DND-41 (cell line): ENCODE results near the gene DOCK8.

Experiments
- ATAC-seq: fragments of 200-7000 bp; cut with Tn5 transposase; 3 replicates; pipeline ENCODE4 v1.9.1; 2021; ENCODE audit warnings: low read depth; ENCODE audit not compliant: insufficient read depth
- DNase-seq: peaks from one replicate; pipeline ENCODE4 v3.0.0-alpha.2; 2020
- H2AFZ ChIP-seq: 2 replicates; pipeline ENCODE4 v1.6.0; 2012; ENCODE audit warnings: low read depth, low read length
- H3K27ac ChIP-seq: 2 replicates; pipeline ENCODE4 v1.5.1; 2012; ENCODE audit warnings: low read length, inconsistent platforms
- H3K27me3 ChIP-seq: fragments of 200-600 bp; sonication (generic); 2 replicates; pipeline ENCODE4 v1.6.0; 2012; ENCODE audit warnings: low read length, mild to moderate bottlenecking, inconsistent platforms; ENCODE audit not compliant: insufficient read depth, poor library complexity
- H3K36me3 ChIP-seq: 2 replicates; pipeline ENCODE4 v1.5.1; 2012; ENCODE audit warnings: low read length, inconsistent platforms; ENCODE audit not compliant: insufficient read depth
- H3K4me1 ChIP-seq: 2 replicates; pipeline ENCODE4 v1.5.1; 2012; ENCODE audit warnings: mild to moderate bottlenecking, low read length; ENCODE audit not compliant: insufficient read depth
- H3K4me2 ChIP-seq: 2 replicates; pipeline ENCODE4 v1.6.0; 2012; ENCODE audit warnings: mild to moderate bottlenecking, moderate library complexity, low read length, inconsistent platforms; ENCODE audit not compliant: insufficient read depth
- H3K4me3 ChIP-seq, 2 experiments: fragments of 200-600 bp in 1 of 2; shearing (Covaris generic) in 1 of 2; 2 replicates each; pipeline ENCODE4 v1.5.1; 2012 to 2016; ENCODE audit warnings: inconsistent platforms in 2 of 2, low read length in 2 of 2, mild to moderate bottlenecking in 2 of 2, low read depth in 1 of 2, moderate library complexity in 1 of 2
- H3K79me2 ChIP-seq: 2 replicates; pipeline ENCODE4 v1.6.0; 2012; ENCODE audit warnings: low read length, inconsistent platforms; ENCODE audit not compliant: insufficient read depth
- H3K9ac ChIP-seq: 2 replicates; pipeline ENCODE4 v1.6.0; 2012; ENCODE audit warnings: low read depth, mild to moderate bottlenecking, inconsistent platforms, low read length, moderate library complexity
- H3K9me3 ChIP-seq: 2 replicates; pipeline ENCODE4 v1.5.1; 2012; ENCODE audit warnings: low read length, moderate library complexity, mild to moderate bottlenecking, inconsistent platforms; ENCODE audit not compliant: insufficient read depth, severe bottlenecking
- H4K20me1 ChIP-seq: 2 replicates; pipeline ENCODE4 v1.6.0; 2012; ENCODE audit warnings: low read length; ENCODE audit not compliant: insufficient read depth
- CTCF ChIP-seq: IDR thresholded peaks from 2 replicates; pipeline ENCODE4 v1.5.1; 2012; ENCODE audit warnings: borderline replicate concordance, low read length, moderate library complexity, mild to moderate bottlenecking; ENCODE audit not compliant: poor library complexity, severe bottlenecking; ENCODE audit errors: extremely low read depth
- EZH2 ChIP-seq: IDR thresholded peaks from 3 replicates; pipeline ENCODE4 v1.6.1; 2012; ENCODE audit warnings: borderline replicate concordance, low read depth, mild to moderate bottlenecking, moderate library complexity, low read length, inconsistent platforms; ENCODE audit not compliant: severe bottlenecking

DOCK8 gene

GRCh38 chr9:401223-401622 is 186.6 kb downstream of the DOCK8 start:
- no peak for DNase-seq
- no peaks in the 10 kb centered on the region for H3K27me3 ChIP-seq
- H3K27ac ChIP-seq = no peak overlapping the region
- no peaks in the 10 kb centered on the region for H4K20me1 ChIP-seq
- ATAC-seq = no peak
- H2AFZ ChIP-seq = no peak overlapping the region
- H3K4me3 ChIP-seq = no peak overlapping the region
- H3K4me2 ChIP-seq = no peak overlapping the region
- H3K9ac ChIP-seq = no peak overlapping the region
- TF ChIP-seq CTCF (no peak), EZH2 (no peak)
- H3K79me2 ChIP-seq = no peaks in the 10 kb centered on the region
- no peaks in the 10 kb centered on the region for H3K9me3 ChIP-seq
- H3K36me3 ChIP-seq = peaks cover 88% of the 10 kb centered on the region
- H3K4me1 ChIP-seq = no peaks in the 10 kb centered on the region

- no peak overlapping the region for H3K4me3 ChIP-seq
- H3K9ac ChIP-seq = no peak overlapping the region
- TF ChIP-seq CTCF (no peak), EZH2 (no peak)
- ATAC-seq = no peak
- no peaks in the 10 kb centered on the region for H3K27me3 ChIP-seq
- peaks cover 91% of the 10 kb centered on the region for H3K36me3 ChIP-seq
- H3K4me1 ChIP-seq = no peaks in the 10 kb centered on the region
- H3K9me3 ChIP-seq = no peaks in the 10 kb centered on the region
- H3K27ac ChIP-seq = no peak overlapping the region
- no peaks in the 10 kb centered on the region for H3K79me2 ChIP-seq
- no peaks in the 10 kb centered on the region for H4K20me1 ChIP-seq
- H3K4me2 ChIP-seq = no peak overlapping the region
- no peak overlapping the region for H2AFZ ChIP-seq
- no peak for DNase-seq
Observed at GRCh38 chr9:404234-404633, 189.6 kb downstream of the DOCK8 start.

- Histone ChIP-seq H3K27me3 (no peaks in the 10 kb centered on the region), H3K4me1 (no peaks in the 10 kb centered on the region), H3K36me3 (peaks cover 85% of the 10 kb centered on the region), H2AFZ (no peak overlapping the region), H4K20me1 (no peaks in the 10 kb centered on the region), H3K4me3 (no peak overlapping the region), H3K4me2 (no peak overlapping the region), H3K9ac (no peak overlapping the region), H3K79me2 (no peaks in the 10 kb centered on the region), H3K27ac (no peak overlapping the region), H3K9me3 (no peaks in the 10 kb centered on the region)
- ATAC-seq (no peak), DNase-seq (no peak)
- no peak for TF ChIP-seq EZH2
- no peak for TF ChIP-seq CTCF
Observed at GRCh38 chr9:405341-405740, 190.7 kb downstream of the DOCK8 start.
